OCI-LY3 (cell line): ENCODE measurements around the gene HOXC11.

Experiments
- CTCF ChIP-seq: fragments of 200-600, 300-600 bp; sonication (generic); IDR thresholded peaks from 2 replicates; pipeline ENCODE4 v1.5.1; 2014; ENCODE audit warnings: antibody characterized with exemption, low read length, low read depth
- EZH2phosphoT487 ChIP-seq: fragments of 200-600 bp; shearing (Covaris generic); IDR thresholded peaks from 2 replicates; pipeline ENCODE4 v1.6.1; 2018; ENCODE audit warnings: antibody characterized with exemption, mixed run types, low read depth

- TF ChIP-seq CTCF (no peak), EZH2phosphoT487 (no peak)
Measured at GRCh38 chr12:53937596-53938325, 35.2 kb upstream of the HOXC11 start.
